Keratinocyte (primary cell): ENCODE results near the gene SRRM5.

Experiments
- EZH2 ChIP-seq: IDR thresholded peaks from one replicate; pipeline ENCODE4 v1.6.1; 2012; ENCODE audit warnings: inconsistent platforms, mild to moderate bottlenecking, low read length, moderate library complexity
- TF ChIP-seq, protein P1 (sequence below), 3 experiments: IDR thresholded peaks in 1 of 3; conservative IDR thresholded peaks in 1 of 3; optimal IDR thresholded peaks in 1 of 3; 2 replicates in 2 of 3; 3 replicates in 1 of 3; pipeline versions ENCODE3 to v1.5.1; 2011; ENCODE audit warnings: low read length in 3 of 3, mild to moderate bottlenecking in 3 of 3, moderate library complexity in 2 of 3, control low read depth in 1 of 3, inconsistent platforms in 1 of 3; ENCODE audit not compliant: insufficient read depth in 2 of 3; ENCODE audit errors: extremely low read depth in 1 of 3

- no peak for TF ChIP-seq EZH2
- TF ChIP-seq, protein P1, sequence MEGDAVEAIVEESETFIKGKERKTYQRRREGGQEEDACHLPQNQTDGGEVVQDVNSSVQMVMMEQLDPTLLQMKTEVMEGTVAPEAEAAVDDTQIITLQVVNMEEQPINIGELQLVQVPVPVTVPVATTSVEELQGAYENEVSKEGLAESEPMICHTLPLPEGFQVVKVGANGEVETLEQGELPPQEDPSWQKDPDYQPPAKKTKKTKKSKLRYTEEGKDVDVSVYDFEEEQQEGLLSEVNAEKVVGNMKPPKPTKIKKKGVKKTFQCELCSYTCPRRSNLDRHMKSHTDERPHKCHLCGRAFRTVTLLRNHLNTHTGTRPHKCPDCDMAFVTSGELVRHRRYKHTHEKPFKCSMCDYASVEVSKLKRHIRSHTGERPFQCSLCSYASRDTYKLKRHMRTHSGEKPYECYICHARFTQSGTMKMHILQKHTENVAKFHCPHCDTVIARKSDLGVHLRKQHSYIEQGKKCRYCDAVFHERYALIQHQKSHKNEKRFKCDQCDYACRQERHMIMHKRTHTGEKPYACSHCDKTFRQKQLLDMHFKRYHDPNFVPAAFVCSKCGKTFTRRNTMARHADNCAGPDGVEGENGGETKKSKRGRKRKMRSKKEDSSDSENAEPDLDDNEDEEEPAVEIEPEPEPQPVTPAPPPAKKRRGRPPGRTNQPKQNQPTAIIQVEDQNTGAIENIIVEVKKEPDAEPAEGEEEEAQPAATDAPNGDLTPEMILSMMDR (optimal IDR thresholded peaks at IDR 0.05 in 1 of 3, IDR thresholded peaks at IDR 0.05 in 1 of 3, conservative IDR thresholded peaks at IDR 0.05 in 1 of 3; ENCODE audit: extremely low read depth in 1 of 3, insufficient read depth in 2 of 3, low read length in 3 of 3), result no peak
These were observed 27.9 kb downstream of the SRRM5 start, which contains the start of gene CADM4 for GRCh38 chr19:43639519-43640423.
